Stimulated activated naive CD8-positive, alpha-beta T cell treated with anti-CD3 and anti-CD28 coated beads, Interleukin-15, Interleukin-2, amounts not matched to agents 100 U/mL and 50 U/mL, for 24 hours (primary cell): ENCODE results near the gene KDM3A.

Experiments
- ATAC-seq: fragments of 150-1000 bp; cut with Tn5 transposase; one replicate; pipeline ENCODE4 v1.10.0; 2021
- DNase-seq: peaks from one replicate; pipeline ENCODE4 v3.0.0; 2021

The KDM3A gene

GRCh38 chr2:86440631-86441391 is at the start of gene KDM3A:
Gene KDM3A, plus strand, starts transcription at chr2:86441371. Its CDS starts 677 bp downstream, at chr2:86442048.
- ATAC-seq, result peak; percentile 90
- peak; percentile 99 for DNase-seq

DNA sequence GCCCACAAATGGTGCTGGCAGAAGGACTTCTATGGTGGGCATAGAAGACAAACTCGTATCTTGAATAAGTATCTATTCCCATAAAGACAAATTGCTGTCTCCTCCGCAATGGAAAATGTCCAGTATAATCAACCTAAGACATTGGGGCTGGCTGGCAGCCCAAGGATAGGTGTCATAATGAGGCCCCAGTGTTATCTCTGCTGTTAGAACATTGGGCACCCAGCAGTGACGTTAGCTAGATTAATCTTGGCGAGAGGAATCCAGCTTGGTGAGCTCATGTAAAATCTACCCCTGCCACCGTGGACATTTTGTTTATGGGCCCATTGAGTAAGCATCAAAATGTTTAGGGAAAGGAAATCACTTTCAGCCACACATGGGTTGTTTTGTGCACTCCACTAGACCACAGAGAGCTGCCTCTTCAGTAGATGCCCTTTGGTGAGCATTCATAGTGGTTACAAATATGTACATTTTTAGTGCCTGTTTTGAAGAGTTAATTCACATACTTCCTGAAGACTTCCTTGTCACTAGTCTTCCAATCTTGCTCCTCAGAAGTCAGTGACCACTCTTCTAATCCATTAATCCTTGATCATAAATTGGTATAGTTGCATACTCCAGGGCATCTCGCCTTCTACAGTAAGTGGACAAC is 48.2 kb upstream of the KDM3A start:
- DNase-seq, result no peak
- ATAC-seq, result no peak

DNA sequence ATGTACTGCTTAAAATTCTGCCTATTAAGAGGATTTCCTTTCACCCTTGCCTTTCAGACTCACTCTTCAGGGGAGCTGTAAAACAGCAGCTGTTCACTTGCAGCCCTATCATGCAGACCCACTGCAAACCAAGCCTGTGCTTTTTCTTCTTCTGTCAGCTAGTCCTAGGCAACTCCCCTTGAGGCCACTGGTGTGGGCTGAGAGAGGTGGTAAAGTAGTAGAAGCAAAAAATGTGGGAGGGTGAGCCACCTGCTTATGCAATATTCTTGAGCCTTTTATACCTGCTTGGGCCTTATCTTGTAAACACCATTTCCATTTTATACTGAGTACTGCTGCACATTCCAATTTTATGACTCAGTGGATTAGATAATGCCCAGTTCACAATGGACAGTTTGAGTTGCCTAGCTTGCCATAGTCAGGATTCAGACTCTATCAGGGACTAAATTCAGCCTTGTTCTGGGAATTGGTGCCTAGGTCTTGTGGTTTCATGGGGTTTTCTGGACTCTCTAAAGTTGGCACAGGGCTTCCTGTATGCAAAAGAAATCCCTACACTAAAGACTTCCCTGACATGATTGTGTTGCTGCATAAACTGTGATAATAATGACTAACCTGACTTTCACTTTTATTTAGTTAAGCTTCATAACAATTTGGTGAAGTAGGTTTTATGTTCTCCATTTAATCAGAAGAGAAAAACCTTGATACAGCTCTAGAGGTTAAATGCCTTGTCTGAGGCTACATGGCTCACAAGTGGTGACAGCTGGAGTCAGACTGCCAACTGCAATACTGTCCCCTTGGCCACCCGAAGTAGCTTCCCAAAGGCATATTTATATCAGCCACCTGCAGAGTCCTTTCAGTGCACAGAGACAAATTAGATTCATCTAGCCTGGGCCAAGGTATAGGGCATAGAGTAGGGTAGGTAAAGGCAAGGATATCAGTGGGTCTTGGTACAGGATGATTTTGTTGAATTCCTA is 47.4 kb upstream of the KDM3A start:
- no peak for DNase-seq
- ATAC-seq, result peak; percentile 55

DNA sequence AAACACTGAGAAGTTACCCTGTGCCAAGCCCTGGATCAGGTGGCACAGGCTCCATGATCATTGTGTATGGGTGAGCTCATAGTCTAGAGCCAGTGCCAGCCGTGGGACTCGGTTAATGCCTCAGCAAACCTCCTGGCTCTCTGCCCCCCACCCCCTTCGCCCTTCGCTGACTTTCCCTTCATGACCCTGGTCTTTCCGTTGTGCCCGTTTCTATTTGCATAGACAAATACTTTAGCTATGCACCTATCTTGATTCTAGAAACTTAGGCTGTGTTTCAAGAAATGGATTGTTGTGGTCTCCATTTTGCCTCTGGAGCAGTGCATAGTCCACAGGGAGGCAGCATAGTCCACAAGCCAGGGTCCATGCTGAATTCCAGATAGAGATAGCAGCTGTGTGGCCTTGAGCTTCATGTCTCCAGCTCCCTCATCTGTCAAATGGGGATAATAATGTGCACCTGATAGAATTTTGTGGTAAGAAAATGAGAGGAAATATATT is 44.8 kb upstream of the KDM3A start:
- ATAC-seq (no peak), DNase-seq (no peak)

DNA sequence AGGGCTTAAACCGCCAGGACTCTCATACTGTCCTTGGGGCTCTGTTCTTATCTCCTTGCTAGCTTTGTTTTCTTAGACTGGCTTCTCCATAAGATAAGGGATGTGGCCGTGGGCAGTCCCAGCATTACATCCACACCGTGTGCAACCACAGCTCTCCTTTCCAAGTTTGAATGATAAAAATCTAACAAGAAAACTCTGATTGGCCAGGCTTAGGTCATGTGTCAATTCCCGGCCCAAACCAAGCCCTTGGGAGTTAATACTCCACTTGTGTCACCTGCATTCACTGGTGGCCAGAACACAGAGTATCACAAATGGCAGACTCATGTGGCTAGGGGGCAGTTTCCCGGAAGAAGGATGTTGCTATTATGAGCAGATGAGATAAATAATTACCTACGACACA is 43.2 kb upstream of the KDM3A start:
- no peak for DNase-seq
- ATAC-seq, result no peak

- DNase-seq, result no peak
- ATAC-seq, result no peak
These were observed 42.4 kb upstream of the KDM3A start for GRCh38 chr2:86398500-86399474.

- ATAC-seq, result no peak
- no peak for DNase-seq
These were observed 40.9 kb upstream of the KDM3A start for GRCh38 chr2:86400321-86400720.

DNA sequence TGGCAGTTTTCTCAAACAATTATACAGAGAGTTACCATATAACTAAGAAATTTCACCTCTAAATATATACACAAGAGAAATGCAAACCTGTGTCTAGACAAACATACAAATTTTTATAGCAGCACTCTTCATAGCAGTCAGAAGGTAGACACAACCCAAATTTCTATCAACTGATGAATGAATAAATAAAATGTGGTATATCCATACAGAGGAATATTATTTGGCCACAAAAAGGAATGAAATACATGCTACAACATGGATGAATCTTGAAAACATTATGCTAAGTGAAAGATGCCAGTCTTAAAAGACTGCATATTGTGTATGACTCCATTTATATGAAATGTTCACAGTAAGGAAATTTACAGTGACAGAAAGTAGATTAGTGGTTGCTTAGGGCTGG is 30.6 kb upstream of the KDM3A start:
- no peak for ATAC-seq
- DNase-seq, result no peak

DNA sequence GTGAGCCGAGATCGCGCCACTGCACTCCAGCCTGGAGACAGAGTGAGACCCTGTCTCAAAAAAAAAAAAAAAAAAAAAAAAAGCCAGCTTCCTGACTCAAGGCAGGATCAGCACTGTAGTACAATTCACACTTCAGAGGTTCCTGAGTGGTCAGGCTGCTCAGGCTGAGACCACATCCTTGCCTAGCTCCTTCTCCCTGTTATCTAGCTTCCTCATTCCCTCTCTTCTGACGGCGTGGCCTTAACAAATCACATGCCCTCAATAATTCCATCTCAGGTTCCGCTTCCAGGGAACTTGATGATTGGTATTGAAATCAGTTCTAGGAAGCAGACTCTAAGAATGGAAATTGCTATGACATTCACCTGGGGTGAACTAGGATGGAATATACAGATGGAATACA is 29.8 kb upstream of the KDM3A start:
- DNase-seq (no peak), ATAC-seq (no peak)

DNA sequence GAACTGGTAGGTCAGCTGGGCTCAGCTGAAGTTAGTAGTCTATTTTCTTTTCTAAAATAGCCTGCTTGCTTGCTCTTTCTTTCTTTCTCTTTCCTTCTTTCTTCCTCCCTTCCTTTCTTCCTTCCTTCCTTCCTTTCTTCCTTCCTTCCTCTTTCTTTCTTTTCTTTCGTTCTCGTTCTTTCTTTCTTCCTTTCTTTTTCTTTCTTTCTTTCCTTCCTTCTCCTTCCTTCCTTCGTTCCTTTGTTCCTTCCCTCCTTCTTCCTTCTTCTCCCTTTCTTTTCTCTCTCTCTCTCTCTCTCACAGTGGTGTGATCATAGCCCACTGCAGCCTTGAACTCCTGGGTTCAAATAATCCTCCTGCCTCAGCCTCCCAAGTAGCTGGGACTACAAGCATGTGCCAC is 29.2 kb upstream of the KDM3A start:
- DNase-seq (no peak), ATAC-seq (no peak)

DNA sequence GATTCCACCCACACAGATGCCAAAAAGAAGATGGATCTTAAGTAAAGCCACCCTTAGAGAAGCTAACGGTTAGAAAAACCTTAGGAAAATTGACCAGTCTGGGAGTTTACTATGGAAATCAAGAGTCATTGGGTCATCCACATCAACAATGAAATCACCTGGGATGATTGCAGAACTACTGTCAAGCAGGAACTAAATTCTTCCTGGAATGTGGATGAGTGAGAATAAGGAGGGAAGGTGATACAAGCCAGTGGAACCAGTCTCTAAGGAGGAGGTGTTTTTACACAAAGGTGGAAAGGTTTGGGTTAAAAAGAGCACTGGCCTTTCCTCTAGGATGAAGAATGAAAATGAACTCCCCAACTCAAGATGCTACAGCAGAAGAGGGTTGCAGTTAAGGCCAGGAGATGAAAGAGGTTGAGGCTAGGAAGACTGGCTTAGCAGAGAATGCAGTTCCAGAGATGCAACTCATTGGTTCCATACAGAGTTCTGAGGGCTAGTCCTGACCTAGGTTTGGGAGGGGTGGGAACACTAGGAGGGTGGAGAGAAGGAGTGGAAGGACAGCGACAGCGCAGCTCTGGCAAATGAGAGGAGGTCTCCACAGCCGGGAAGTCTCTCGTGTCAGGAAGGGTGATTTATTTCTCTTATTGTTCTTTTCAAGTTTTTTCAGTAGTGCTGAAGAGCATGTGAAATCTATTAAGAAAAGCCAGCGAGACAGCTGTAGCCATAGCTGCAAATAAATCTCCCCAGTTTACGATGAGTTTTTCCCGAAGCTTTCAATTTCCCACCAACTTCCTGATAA is 27.7 kb upstream of the KDM3A start:
- no peak for ATAC-seq
- DNase-seq, result no peak

GRCh38 chr2:86414996-86415395 is 26.2 kb upstream of the KDM3A start:
- no peak for DNase-seq

DNA sequence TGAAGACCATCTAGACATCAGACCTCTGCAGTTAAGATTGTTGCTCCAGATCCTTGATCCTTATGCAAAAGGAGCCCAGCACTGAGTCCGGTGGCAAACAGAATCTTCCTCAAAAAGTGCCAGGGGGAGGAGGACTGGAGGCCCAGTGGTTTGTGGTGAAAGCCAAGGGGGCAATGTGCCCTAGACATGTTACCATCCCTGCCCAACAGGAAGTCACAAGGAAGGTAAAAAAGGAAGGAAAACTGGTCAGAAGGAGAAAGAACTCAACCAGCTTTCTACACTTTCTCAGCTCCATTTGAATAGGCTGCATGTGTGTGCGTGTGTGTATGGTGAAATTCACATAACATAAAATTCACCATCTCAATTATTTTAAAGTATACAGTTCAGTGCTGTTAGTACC is 25.0 kb upstream of the KDM3A start:
- ATAC-seq (no peak), DNase-seq (no peak)

More at GRCh38 chr2:86414996-86415395, 26.2 kb upstream of the KDM3A start:
- ATAC-seq, result no peak

DNA sequence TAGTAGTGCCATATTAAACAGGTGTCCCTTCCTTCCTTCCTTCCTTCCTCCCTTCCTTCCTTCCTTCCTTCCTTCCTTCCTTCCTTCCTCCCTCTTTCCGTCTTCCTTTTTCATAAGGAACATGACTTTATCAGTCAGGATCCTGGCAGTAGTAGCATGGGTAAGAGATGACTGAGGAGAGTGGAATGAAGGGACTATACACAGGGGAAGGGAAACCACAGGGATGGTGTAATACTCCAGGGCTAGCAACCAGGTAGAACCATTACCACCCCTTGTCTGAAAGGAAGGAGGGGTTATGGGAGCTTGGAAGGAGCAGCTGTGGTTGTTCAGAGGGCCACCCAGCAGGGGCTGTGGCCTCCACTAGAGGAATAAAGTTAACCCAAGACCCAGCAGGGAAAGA is 23.2 kb upstream of the KDM3A start:
- DNase-seq (no peak), ATAC-seq (no peak)

GRCh38 chr2:86420913-86421312 is 20.3 kb upstream of the KDM3A start:
- DNase-seq, result no peak
- no peak for ATAC-seq

- ATAC-seq (no peak), DNase-seq (no peak)
These were observed 14.9 kb upstream of the KDM3A start for GRCh38 chr2:86426271-86426670.

GRCh38 chr2:86429335-86429734 is 11.8 kb upstream of the KDM3A start:
- DNase-seq (no peak), ATAC-seq (no peak)

DNA sequence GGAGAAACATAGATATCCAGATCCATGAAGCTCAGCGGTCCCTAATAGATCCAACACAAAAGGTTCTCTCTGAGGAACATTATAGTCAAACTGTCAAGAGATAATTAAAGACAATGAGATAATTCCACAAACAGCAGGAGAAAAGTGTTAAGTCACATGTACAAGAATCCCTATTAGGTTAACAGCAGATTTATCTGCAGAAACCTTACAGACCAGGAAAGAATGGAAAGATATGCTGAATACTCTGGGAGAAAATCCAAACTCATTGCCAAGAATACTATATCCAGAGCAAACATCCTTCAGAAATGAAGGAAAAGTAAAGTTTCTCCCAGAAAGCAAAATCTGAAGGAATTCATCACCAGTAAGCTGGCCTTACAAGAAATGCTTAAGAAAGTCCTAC is 10.8 kb upstream of the KDM3A start:
- no peak for ATAC-seq
- no peak for DNase-seq

DNA sequence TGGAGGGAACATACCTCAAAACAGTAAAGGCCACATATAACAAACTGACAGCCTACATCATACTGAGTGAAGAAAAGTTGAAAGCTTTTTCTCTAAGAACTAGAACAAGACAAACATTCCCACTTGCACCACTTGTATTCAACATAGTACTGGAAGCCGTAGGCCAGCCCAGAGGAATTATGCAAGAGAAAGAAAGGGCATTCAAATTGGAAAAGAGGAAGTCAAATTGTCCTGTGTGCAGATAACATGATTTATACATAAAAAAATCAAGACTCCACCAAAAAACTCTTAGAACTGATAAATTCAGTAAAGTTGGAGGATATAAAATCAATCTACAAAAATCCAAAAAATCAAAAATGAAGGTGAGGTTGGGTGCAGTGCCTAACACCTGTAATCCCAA is 8.0 kb upstream of the KDM3A start:
- DNase-seq (no peak), ATAC-seq (no peak)

- no peak for ATAC-seq
These were observed 6.9 kb upstream of the KDM3A start for GRCh38 chr2:86434290-86434689.

DNA sequence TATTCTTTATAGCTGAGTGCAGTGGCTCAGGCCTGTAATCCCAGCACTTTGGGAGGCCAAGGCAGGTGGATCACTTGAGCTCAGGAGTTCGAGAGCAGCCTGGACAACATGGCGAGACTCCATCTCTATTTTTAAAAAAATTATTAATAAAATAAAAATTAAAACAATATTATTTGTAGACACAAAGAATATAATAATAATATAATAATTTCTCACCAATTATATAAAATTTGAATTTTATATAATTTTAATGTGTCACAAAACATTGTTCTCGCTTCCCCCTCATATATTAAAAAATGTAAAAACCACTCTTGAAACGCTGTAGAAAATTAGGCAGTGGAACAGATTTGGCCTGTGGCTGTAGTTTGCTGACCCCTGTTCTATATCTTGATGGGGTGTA is 5.6 kb upstream of the KDM3A start:
- no peak for ATAC-seq
- DNase-seq, result no peak

More at GRCh38 chr2:86434290-86434689, 6.9 kb upstream of the KDM3A start:
- DNase-seq, result no peak
